Measurements from ENCODE around the gene ANTXR1.

The ANTXR1 gene

GRCh38 chr2:69181806-69182427 lies 168.9 kb downstream of the ANTXR1 start:
- H3K4me3 ChIP-seq (ENCODE audit: control insufficient read depth, low read depth, low read length) = no peak overlapping the region

GRCh38 chr2:69183659-69184058 lies 170.7 kb downstream of the ANTXR1 start:
- no peak for DNase-seq (ENCODE audit: low read depth)
- H3K4me3 ChIP-seq (ENCODE audit: control insufficient read depth, low read depth, low read length) = no peak overlapping the region
- TF ChIP-seq CTCF (conservative IDR thresholded peaks at IDR 0.05; ENCODE audit: control insufficient read depth, insufficient read depth, low read depth, low read length) = no peak

More at GRCh38 chr2:69181806-69182427, 168.9 kb downstream of the ANTXR1 start:
- no peak for DNase-seq (ENCODE audit: low read depth)
- TF ChIP-seq CTCF (conservative IDR thresholded peaks at IDR 0.05; ENCODE audit: control insufficient read depth, insufficient read depth, low read depth, low read length) = no peak

GRCh38 chr2:69184224-69184623 lies 171.2 kb downstream of the ANTXR1 start:
- no peak for DNase-seq (ENCODE audit: low read depth)
- H3K4me3 ChIP-seq (ENCODE audit: control insufficient read depth, low read depth, low read length) = no peak overlapping the region
- no peak for TF ChIP-seq CTCF (conservative IDR thresholded peaks at IDR 0.05; ENCODE audit: control insufficient read depth, insufficient read depth, low read depth, low read length)

- no peak for TF ChIP-seq CTCF (conservative IDR thresholded peaks at IDR 0.05; ENCODE audit: control insufficient read depth, insufficient read depth, low read depth, low read length)
- DNase-seq (ENCODE audit: low read depth) = peak; percentile 45
- no peak overlapping the region for H3K4me3 ChIP-seq (ENCODE audit: control insufficient read depth, low read depth, low read length)
Measured at GRCh38 chr2:69185807-69186206, 172.8 kb downstream of the ANTXR1 start.

- TF ChIP-seq CTCF (conservative IDR thresholded peaks at IDR 0.05; ENCODE audit: control insufficient read depth, insufficient read depth, low read depth, low read length) = no peak
- DNase-seq (ENCODE audit: low read depth) = no peak
- no peak overlapping the region for H3K4me3 ChIP-seq (ENCODE audit: control insufficient read depth, low read depth, low read length)
Measured at GRCh38 chr2:69186614-69187013, 173.6 kb downstream of the ANTXR1 start.

GRCh38 chr2:69188182-69188900 lies 175.4 kb downstream of the ANTXR1 start:
- no peak for TF ChIP-seq CTCF (conservative IDR thresholded peaks at IDR 0.05; ENCODE audit: control insufficient read depth, insufficient read depth, low read depth, low read length)
- H3K4me3 ChIP-seq (ENCODE audit: control insufficient read depth, low read depth, low read length) = no peak overlapping the region
- DNase-seq (ENCODE audit: low read depth) = no peak

Data from fibroblast of mammary gland (primary cell).